ENCODE results near the gene GPRC5A.
"Not testable (repeated sequence)": the region's sequence is repeated elsewhere in the genome, so short reads cannot be mapped to it uniquely, and the experiment has no call there.

GPRC5A gene, protein sequence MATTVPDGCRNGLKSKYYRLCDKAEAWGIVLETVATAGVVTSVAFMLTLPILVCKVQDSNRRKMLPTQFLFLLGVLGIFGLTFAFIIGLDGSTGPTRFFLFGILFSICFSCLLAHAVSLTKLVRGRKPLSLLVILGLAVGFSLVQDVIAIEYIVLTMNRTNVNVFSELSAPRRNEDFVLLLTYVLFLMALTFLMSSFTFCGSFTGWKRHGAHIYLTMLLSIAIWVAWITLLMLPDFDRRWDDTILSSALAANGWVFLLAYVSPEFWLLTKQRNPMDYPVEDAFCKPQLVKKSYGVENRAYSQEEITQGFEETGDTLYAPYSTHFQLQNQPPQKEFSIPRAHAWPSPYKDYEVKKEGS

GRCh38 chr12:12891080-12891880 is at the start of gene GPRC5A:
TSS of gene GPRC5A (plus strand) at chr12:12891562. CDS start at chr12:12908250, 16,688 bp downstream.
- DNase-seq = peak; percentile 56

DNA sequence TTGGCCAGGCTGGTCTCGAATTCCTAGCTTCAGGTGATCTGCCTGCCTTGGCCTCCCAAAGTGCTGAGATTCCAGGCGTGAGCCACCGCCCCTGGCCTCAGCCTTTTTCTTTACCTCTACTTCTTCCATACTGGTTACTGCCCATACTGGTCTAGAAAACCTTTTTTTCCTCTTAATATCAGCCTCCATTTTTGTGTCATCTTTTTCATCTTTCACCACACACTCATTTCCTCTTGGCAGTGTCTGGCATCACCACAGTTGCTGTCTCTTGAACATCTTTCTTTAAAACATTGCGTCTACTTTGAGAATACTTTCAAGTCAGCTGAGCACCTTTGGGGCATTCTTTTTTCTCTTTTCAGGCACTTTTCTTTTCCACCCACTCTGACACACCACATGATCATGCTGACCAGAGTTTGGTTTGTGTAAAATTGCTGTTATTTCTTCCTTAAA is 45.5 kb upstream of the GPRC5A start:
- no peak for DNase-seq

GRCh38 chr12:12846780-12847179 is 44.6 kb upstream of the GPRC5A start:
- not testable (repeated sequence) for DNase-seq

GRCh38 chr12:12853435-12853834 is 37.9 kb upstream of the GPRC5A start:
- DNase-seq = no peak

DNA sequence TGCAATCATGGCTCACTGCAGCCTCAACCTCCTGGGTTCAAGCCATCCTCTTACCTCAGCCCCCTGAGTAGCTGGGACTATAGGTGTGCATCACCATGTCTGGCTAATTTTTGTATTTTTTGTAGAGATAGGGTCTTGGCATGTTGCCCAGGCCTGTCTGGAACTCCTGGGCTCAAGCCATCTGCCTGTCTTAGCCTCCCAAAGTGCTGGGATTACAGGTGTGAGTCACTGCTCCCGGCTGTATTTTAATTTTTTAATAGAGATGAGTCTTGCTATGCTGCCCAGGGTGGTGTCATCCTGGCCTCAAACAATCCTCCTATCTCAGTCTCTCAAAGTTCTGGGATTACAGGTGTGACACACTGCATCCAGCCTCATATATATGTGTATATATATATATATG is 31.7 kb upstream of the GPRC5A start:
- no peak for DNase-seq

- DNase-seq = no peak
These were observed 27.1 kb upstream of the GPRC5A start for GRCh38 chr12:12864243-12864642.

- DNase-seq = no peak
These were observed 22.7 kb upstream of the GPRC5A start for GRCh38 chr12:12868477-12869235.

- no peak for DNase-seq
These were observed 20.9 kb upstream of the GPRC5A start for GRCh38 chr12:12870465-12870864.

DNA sequence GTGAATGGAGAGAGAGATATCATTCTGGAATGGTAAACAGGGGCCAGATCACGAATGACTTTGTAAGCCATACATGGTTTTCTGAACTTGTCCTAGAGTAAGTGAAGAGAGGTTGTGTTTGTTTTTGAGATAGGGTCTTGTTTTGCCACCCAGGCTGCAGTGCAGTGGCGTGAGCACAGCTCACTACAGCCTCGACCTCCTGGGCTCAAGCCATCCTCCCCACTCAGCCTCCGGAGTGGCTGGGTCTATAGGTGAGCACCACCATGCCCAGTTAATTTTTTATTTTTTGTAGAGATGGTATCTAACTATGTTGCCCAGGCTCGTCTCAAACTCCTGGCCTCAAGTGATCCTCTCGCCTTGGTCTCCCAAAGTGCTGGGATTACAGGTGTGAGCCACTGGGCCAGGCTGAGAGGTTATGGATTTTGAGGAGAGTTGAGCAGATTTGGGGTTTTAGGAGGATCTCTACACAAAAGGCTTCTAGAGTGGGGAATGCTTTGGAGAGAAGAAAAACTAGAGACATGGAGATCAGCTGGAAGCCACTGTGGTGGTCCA is 19.7 kb upstream of the GPRC5A start:
- no peak for DNase-seq

DNA sequence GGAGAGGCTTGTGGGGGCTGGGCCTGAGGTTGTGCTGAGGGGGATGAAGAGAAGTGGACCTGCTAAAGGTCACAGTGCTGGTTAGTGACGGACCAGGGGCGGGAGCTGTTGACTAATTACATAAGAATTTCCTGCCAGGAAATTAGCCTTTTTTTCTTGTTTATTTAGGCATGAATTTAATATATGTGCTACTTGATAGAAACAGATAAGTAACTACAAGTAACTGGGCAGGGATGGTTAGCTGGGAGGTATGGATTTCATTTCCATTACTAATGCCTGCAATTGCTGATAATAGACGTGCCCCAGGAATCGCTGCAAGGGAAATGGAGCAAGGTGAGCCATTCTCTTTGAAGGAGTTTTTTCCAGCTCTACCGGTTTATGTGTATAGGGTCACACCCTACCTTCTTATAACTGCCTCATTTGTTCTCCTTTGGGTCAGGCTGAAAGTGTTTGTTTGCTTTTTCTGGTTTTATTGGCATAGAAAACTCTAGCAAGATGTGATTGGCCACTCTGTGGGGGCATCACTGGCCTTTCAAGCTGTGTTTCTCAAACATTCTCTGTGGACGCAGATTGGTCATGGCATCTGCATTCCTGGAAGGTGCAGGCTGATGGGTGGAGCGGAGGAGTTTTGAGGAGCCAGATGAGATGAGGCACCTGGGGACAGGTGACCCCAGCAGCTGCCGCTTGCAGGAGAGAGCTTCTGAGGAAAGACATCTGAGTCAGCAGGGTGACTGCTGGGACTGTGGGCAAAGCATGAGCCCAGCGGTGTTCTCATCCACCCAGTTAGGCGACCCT is 19.0 kb upstream of the GPRC5A start:
- no peak for DNase-seq

GRCh38 chr12:12872934-12873275 is 18.5 kb upstream of the GPRC5A start:
- DNase-seq = no peak

DNA sequence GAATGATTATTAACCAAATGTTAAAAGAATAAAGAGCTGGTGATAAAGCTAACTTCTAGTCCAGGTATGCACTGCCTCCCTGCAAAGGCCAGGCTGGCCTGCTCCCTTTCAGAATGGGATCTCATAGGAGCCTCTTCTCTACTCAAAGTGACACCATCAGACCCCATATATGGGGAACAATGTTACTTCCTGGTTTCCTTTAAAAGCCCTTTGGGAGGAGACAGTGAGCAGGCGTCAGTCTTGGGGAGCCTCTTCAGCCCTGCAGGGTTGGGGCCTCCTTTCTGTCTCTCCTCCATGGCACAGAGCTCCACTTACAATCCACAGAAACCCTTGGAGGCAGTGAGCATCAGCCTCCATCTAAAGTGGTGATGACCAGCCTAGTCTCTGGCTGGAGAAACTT is 17.3 kb upstream of the GPRC5A start:
- DNase-seq = no peak

- not testable (repeated sequence) for DNase-seq
These were observed 16.1 kb upstream of the GPRC5A start for GRCh38 chr12:12875301-12875700.

- DNase-seq = no peak
These were observed 14.1 kb upstream of the GPRC5A start for GRCh38 chr12:12877153-12877768.

GRCh38 chr12:12877781-12878455 is 13.4 kb upstream of the GPRC5A start:
- DNase-seq = no peak

GRCh38 chr12:12880537-12880936 is 10.8 kb upstream of the GPRC5A start:
- DNase-seq = no peak

DNA sequence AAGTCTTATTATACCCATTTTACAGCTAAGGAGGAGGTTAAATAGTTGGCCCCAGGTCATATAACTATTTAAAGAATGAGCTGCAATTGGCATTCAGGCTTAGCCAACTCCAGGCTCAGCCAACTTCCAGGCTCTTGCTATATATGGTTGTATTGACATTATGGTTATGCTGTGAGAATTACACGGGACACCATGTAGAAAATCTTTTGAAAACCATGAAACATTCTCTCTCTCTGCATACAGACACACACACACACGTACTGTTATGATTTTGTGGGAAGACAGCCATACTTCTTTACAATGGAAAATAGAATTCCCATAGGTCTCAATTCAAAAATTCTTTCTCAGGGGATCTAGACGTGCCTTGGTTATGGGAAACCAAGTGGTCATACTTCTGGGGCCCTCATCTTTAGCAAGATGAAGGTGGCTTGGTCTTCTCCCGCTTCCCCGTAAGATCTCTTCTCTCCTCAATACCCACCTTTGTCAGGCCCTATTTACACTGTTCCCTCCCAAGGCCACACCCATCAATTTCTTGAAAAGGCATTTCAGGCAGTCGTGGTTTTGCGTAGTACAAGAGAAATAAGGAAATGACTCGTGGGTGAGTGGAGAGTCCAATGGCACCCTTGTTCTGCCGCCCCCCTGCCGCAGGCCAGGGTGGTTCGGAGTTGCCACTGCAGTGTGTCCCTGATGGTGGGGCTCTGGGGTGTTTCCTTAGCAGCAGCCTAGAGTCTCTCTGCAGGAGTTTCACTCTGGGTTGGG is 10.0 kb upstream of the GPRC5A start:
- no peak for DNase-seq

DNA sequence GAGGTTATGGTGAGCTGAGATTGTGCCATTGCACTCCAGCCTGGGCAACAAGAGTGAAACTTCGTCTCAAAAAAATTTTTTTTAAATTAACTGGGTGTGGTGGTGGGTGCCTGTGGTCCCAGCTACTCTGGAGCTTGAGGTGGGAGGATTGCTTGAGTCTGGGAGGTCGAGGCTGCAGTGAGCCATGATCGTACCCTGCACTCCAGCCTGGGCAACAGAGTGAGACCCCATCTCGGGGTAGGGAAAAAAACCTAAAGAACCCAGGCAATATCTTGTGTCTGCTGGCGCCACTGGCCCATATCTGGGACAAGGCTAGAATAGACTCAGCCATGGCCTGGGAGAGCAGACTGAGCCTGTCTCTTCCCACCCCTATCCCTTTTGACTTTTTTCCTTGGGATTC is 9.1 kb upstream of the GPRC5A start:
- DNase-seq = no peak

- DNase-seq = no peak
These were observed 7.9 kb upstream of the GPRC5A start for GRCh38 chr12:12883369-12884001.
